Neural cell (in vitro differentiated cells): ENCODE results near the gene TMEM258. TPM values are rescaled to one million over a fixed set of nuclear protein-coding genes. Genes with fewer than 3 reads are reported as not detected.

Experiments
- H2AFZ ChIP-seq: fragments of 200-600, 300-800 bp; sonication (generic), shearing (Covaris generic); 2 replicates; pipeline ENCODE4 v1.6.0; 2014; ENCODE audit warnings: low read depth, mild to moderate bottlenecking, antibody characterized with exemption, low read length, moderate library complexity
- H3F3A ChIP-seq: fragments of 200-600 bp; shearing (Covaris generic); 2 replicates; pipeline ENCODE4 v1.6.1; 2016; ENCODE audit warnings: mild to moderate bottlenecking, moderate library complexity, mixed read lengths, antibody characterized with exemption, low read length; ENCODE audit not compliant: insufficient read depth, poor library complexity, severe bottlenecking
- H3K27ac ChIP-seq: fragments of 200-600, 300-800 bp; sonication (generic), shearing (Covaris generic); 2 replicates; pipeline ENCODE4 v1.5.1; 2014; ENCODE audit warnings: mild to moderate bottlenecking, low read length, moderate library complexity
- H3K27me3 ChIP-seq: fragments of 300-800, 200-600 bp; sonication (generic), shearing (Covaris generic); 2 replicates; pipeline ENCODE4 v1.6.0; 2014; ENCODE audit warnings: mild to moderate bottlenecking, low read depth, low read length, moderate library complexity; ENCODE audit not compliant: insufficient read depth
- H3K36me3 ChIP-seq: fragments of 300-800, 200-600 bp; sonication (generic), shearing (Covaris generic); 2 replicates; pipeline ENCODE4 v1.5.1; 2014; ENCODE audit warnings: mild to moderate bottlenecking, antibody characterized with exemption, low read length, moderate library complexity; ENCODE audit not compliant: insufficient read depth
- H3K4me2 ChIP-seq: fragments of 300-800, 200-600 bp; sonication (generic), shearing (Covaris generic); 2 replicates; pipeline ENCODE4 v1.6.0; 2014; ENCODE audit warnings: mild to moderate bottlenecking, low read length
- H3K4me3 ChIP-seq: fragments of 300-800, 200-600 bp; sonication (generic), shearing (Covaris generic); 2 replicates; pipeline ENCODE4 v1.5.1; 2014; ENCODE audit warnings: mild to moderate bottlenecking, low read length, moderate library complexity
- H3K79me2 ChIP-seq: fragments of 200-600 bp; shearing (Covaris generic); replicated peaks from 2 replicates; pipeline ENCODE4 v1.6.0; 2014; ENCODE audit warnings: mild to moderate bottlenecking, low read length, moderate library complexity; ENCODE audit not compliant: insufficient read depth
- H3K9ac ChIP-seq: fragments of 300-800, 200-600 bp; sonication (generic), shearing (Covaris generic); 2 replicates; pipeline ENCODE4 v1.6.1; 2016; ENCODE audit warnings: mild to moderate bottlenecking, low read length, mixed read lengths
- H3K9me2 ChIP-seq: fragments of 200-600 bp; shearing (Covaris generic); 2 replicates; pipeline ENCODE4 v1.6.1; 2016; ENCODE audit warnings: mild to moderate bottlenecking, low read length, mixed read lengths; ENCODE audit not compliant: insufficient read depth
- H3K9me3 ChIP-seq: fragments of 200-600, 300-800 bp; sonication (generic), shearing (Covaris generic); 2 replicates; pipeline ENCODE4 v1.6.1; 2016; ENCODE audit warnings: mild to moderate bottlenecking, mixed run types, low read length, moderate library complexity, mixed read lengths
- H4K20me1 ChIP-seq: fragments of 200-600 bp; shearing (Covaris generic); 2 replicates; pipeline ENCODE4 v1.6.1; 2016; ENCODE audit warnings: mild to moderate bottlenecking, mixed run types; ENCODE audit not compliant: insufficient read depth
- EP300 ChIP-seq: fragments of 450-650 bp; conservative IDR thresholded peaks from 2 replicates; pipeline ENCODE4 v1.6.1; 2014; ENCODE audit warnings: antibody characterized with exemption, mild to moderate bottlenecking, moderate library complexity; ENCODE audit not compliant: poor library complexity, severe bottlenecking
- EZH2 ChIP-seq: fragments of 200-600, 300-800 bp; shearing (Covaris generic), sonication (generic); IDR thresholded peaks from 2 replicates; pipeline ENCODE4 v1.6.1; 2014; ENCODE audit warnings: antibody characterized with exemption, low read length, borderline replicate concordance, mild to moderate bottlenecking; ENCODE audit not compliant: insufficient read depth, poor library complexity, severe bottlenecking
- MXI1 ChIP-seq: fragments of 450-650 bp; conservative IDR thresholded peaks from 2 replicates; pipeline ENCODE4 v1.6.1; 2014; ENCODE audit warnings: antibody characterized with exemption, mild to moderate bottlenecking; ENCODE audit not compliant: poor library complexity, severe bottlenecking
- POLR2AphosphoS5 ChIP-seq: IDR thresholded peaks from 2 replicates; pipeline ENCODE4 v1.6.1; 2012
- RAD21 ChIP-seq: fragments of 450-650 bp; conservative IDR thresholded peaks from 2 replicates; pipeline ENCODE4 v1.6.1; 2014; ENCODE audit warnings: antibody characterized with exemption, mild to moderate bottlenecking, moderate library complexity
- SMC3 ChIP-seq: fragments of 450-650 bp; conservative IDR thresholded peaks from 2 replicates; pipeline ENCODE4 v1.6.1; 2014; ENCODE audit warnings: antibody characterized with exemption, mild to moderate bottlenecking, moderate library complexity; ENCODE audit not compliant: poor library complexity
- TAF1 ChIP-seq: IDR thresholded peaks from 2 replicates; pipeline ENCODE4 v1.6.1; 2012; ENCODE audit warnings: low read depth
- polyA plus RNA-seq: library from polyadenylated mRNA; depleted of rRNA; stranded (reverse); fragments of >200 nt; gene quantifications from 2 replicates; pipeline ENCODE4 v1.2.3, GENCODE V29; 2014
- TF ChIP-seq, protein P1 (sequence below): IDR thresholded peaks from 2 replicates; pipeline ENCODE4 v1.6.1; 2012; ENCODE audit warnings: borderline replicate concordance
- TF ChIP-seq, protein P2 (sequence below): fragments of 450-650 bp; IDR thresholded peaks from 2 replicates; pipeline ENCODE4 v1.5.1; 2014; ENCODE audit warnings: antibody characterized with exemption, mild to moderate bottlenecking, moderate library complexity; ENCODE audit not compliant: poor library complexity, severe bottlenecking

TMEM258 gene
- polyA plus RNA-seq, 1 donor from 2014 or later, result 134 TPM

DNA sequence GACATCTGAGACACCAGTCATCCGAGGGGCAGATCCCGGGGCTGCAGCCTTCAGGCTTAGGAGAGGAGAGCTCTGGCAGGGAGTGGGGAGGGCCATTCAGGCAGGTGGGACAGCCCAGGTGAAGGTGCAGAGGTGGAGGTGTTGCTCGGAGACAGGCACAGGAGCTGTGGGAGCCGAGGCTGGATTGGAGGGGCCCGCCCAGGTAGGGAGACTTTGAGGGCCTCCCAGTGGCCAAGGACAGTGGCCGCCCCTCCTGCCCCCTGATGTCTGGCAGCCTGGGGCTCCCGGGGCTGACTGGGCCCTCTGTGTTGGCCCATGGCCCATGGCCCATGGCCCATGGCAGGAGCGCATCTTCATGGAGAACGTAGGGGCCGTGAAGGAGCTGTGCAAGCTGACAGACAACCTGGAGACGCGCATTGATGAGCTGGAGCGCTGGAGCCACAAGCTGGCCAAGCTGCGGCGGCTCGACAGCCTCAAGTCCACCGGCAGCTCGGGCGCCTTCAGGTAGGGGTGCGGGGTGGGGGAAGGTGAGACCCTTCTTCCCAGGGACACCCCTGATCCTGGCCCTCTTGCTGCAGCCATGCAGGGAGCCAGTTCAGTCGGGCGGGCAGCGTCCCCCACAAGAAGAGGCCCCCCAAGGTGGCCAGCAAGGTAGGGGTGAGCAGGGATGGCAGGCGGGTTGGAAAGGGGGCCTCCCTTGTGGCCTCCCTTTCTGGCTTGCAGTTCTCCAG lies 13.3 kb downstream of the TMEM258 start:
- Histone ChIP-seq H3K9me2 (no peaks in the 10 kb centered on the region), H3K4me2 (no peak overlapping the region), H3K9me3 (no peaks in the 10 kb centered on the region), H3K9ac (no peak overlapping the region), H3K79me2 (no peaks in the 10 kb centered on the region), H4K20me1 (no peaks in the 10 kb centered on the region), H3K27ac (no peak overlapping the region), H3K4me3 (no peak overlapping the region), H2AFZ (no peak overlapping the region), H3K36me3 (no peaks in the 10 kb centered on the region), H3F3A (no peaks in the 10 kb centered on the region), H3K27me3 (no peaks in the 10 kb centered on the region)
- TF ChIP-seq TAF1 (no peak), MXI1 (no peak), SMC3 (no peak), EZH2 (no peak), RAD21 (no peak), EP300 (no peak), POLR2AphosphoS5 (no peak)
- TF ChIP-seq, protein P1, sequence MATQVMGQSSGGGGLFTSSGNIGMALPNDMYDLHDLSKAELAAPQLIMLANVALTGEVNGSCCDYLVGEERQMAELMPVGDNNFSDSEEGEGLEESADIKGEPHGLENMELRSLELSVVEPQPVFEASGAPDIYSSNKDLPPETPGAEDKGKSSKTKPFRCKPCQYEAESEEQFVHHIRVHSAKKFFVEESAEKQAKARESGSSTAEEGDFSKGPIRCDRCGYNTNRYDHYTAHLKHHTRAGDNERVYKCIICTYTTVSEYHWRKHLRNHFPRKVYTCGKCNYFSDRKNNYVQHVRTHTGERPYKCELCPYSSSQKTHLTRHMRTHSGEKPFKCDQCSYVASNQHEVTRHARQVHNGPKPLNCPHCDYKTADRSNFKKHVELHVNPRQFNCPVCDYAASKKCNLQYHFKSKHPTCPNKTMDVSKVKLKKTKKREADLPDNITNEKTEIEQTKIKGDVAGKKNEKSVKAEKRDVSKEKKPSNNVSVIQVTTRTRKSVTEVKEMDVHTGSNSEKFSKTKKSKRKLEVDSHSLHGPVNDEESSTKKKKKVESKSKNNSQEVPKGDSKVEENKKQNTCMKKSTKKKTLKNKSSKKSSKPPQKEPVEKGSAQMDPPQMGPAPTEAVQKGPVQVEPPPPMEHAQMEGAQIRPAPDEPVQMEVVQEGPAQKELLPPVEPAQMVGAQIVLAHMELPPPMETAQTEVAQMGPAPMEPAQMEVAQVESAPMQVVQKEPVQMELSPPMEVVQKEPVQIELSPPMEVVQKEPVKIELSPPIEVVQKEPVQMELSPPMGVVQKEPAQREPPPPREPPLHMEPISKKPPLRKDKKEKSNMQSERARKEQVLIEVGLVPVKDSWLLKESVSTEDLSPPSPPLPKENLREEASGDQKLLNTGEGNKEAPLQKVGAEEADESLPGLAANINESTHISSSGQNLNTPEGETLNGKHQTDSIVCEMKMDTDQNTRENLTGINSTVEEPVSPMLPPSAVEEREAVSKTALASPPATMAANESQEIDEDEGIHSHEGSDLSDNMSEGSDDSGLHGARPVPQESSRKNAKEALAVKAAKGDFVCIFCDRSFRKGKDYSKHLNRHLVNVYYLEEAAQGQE, result no peak
- TF ChIP-seq, protein P2, sequence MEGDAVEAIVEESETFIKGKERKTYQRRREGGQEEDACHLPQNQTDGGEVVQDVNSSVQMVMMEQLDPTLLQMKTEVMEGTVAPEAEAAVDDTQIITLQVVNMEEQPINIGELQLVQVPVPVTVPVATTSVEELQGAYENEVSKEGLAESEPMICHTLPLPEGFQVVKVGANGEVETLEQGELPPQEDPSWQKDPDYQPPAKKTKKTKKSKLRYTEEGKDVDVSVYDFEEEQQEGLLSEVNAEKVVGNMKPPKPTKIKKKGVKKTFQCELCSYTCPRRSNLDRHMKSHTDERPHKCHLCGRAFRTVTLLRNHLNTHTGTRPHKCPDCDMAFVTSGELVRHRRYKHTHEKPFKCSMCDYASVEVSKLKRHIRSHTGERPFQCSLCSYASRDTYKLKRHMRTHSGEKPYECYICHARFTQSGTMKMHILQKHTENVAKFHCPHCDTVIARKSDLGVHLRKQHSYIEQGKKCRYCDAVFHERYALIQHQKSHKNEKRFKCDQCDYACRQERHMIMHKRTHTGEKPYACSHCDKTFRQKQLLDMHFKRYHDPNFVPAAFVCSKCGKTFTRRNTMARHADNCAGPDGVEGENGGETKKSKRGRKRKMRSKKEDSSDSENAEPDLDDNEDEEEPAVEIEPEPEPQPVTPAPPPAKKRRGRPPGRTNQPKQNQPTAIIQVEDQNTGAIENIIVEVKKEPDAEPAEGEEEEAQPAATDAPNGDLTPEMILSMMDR, result no peak

DNA sequence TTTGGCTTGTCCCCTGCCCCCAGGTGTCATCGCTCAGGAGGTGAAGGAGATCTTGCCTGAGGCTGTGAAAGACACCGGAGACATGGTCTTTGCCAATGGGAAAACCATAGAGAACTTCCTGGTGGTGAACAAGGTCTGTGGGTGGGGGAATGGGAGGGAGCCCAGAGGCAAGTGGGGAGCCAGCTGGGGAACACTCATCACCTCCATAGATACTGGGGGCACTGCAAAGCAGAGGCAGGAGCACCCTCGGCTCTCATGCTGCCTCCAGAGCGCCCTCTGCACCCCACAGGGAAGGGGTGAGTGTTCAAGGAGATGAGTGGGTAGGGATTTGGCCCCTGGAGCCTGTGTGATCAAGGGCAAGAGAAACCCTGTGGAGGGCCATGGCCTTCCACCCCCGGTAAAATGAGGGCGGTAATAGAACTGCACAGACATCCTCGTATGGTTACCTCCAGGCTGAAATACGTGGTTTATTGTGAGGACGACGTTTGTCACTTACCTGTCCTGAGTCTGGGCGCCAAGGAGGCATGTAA lies 14.0 kb downstream of the TMEM258 start:
- no peak for TF ChIP-seq TAF1
- TF ChIP-seq POLR2AphosphoS5, result no peak
- no peak for TF ChIP-seq RAD21
- TF ChIP-seq SMC3, result no peak
- no peak for TF ChIP-seq MXI1
- TF ChIP-seq, protein P1, result no peak
- TF ChIP-seq EP300, result no peak
- TF ChIP-seq EZH2, result no peak
- TF ChIP-seq, protein P2, result no peak
- Histone ChIP-seq H3K4me3 (no peak overlapping the region), H3K9me2 (no peaks in the 10 kb centered on the region), H3F3A (no peaks in the 10 kb centered on the region), H3K36me3 (no peaks in the 10 kb centered on the region), H3K9me3 (no peaks in the 10 kb centered on the region), H3K79me2 (no peaks in the 10 kb centered on the region), H2AFZ (no peak overlapping the region), H3K27me3 (no peaks in the 10 kb centered on the region), H4K20me1 (no peaks in the 10 kb centered on the region), H3K4me2 (no peak overlapping the region), H3K27ac (no peak overlapping the region), H3K9ac (no peak overlapping the region)
